ENCODE data around the gene MPST.

MPST gene

GRCh38 chr22:37046589-37046988, 27.0 kb downstream of the MPST start:
- no peak for DNase-seq

GRCh38 chr22:37047006-37047405, 27.5 kb downstream of the MPST start:
- DNase-seq: no peak

GRCh38 chr22:37048133-37048532, 28.6 kb downstream of the MPST start:
- DNase-seq: no peak

GRCh38 chr22:37049224-37049623, 29.7 kb downstream of the MPST start:
- no peak for DNase-seq

GRCh38 chr22:37050913-37051312, 31.4 kb downstream of the MPST start:
- DNase-seq: no peak

- peak in 1 of 2 donors; percentile 17 for DNase-seq
These were observed 32.1 kb downstream of the MPST start, which contains the start of gene KCTD17 for GRCh38 chr22:37051391-37052385. Gene KCTD17 (plus strand): TSS chr22:37051742. CDS start chr22:37051761, 19 bp downstream.

- no peak for DNase-seq
These were observed 33.1 kb downstream of the MPST start for GRCh38 chr22:37052386-37053309.

- DNase-seq: no peak
These were observed 33.9 kb downstream of the MPST start for GRCh38 chr22:37053310-37054055.

GRCh38 chr22:37054056-37054395, 34.5 kb downstream of the MPST start:
- DNase-seq: no peak

GRCh38 chr22:37054600-37055365, 35.2 kb downstream of the MPST start:
- DNase-seq: no peak

GRCh38 chr22:37056246-37056645, 36.7 kb downstream of the MPST start:
- DNase-seq: no peak

- no peak for DNase-seq
These were observed 37.7 kb downstream of the MPST start for GRCh38 chr22:37057226-37057625.

GRCh38 chr22:37057796-37058510, 38.4 kb downstream of the MPST start:
- no peak for DNase-seq

- DNase-seq: no peak
These were observed 39.6 kb downstream of the MPST start for GRCh38 chr22:37058917-37059701.

- no peak for DNase-seq
These were observed 40.4 kb downstream of the MPST start for GRCh38 chr22:37059876-37060449.

- DNase-seq: no peak
These were observed 41.5 kb downstream of the MPST start for GRCh38 chr22:37060801-37061610.

GRCh38 chr22:37061611-37062375, 42.3 kb downstream of the MPST start:
- no peak for DNase-seq

GRCh38 chr22:37062376-37062675, 42.8 kb downstream of the MPST start:
- no peak for DNase-seq

Data from bone marrow (tissue), 2 donors.